Neural cell (in vitro differentiated cells): ENCODE results near the gene CHKB.

ENCODE experiments used
- CTCF ChIP-seq: fragments of 450-650 bp; IDR thresholded peaks from 2 replicates; pipeline ENCODE4 v1.5.1; 2014; ENCODE audit warnings: antibody characterized with exemption, mild to moderate bottlenecking, moderate library complexity; ENCODE audit not compliant: poor library complexity, severe bottlenecking
- EP300 ChIP-seq: fragments of 450-650 bp; conservative IDR thresholded peaks from 2 replicates; pipeline ENCODE4 v1.6.1; 2014; ENCODE audit warnings: antibody characterized with exemption, mild to moderate bottlenecking, moderate library complexity; ENCODE audit not compliant: poor library complexity, severe bottlenecking
- EZH2 ChIP-seq: fragments of 200-600, 300-800 bp; shearing (Covaris generic), sonication (generic); IDR thresholded peaks from 2 replicates; pipeline ENCODE4 v1.6.1; 2014; ENCODE audit warnings: antibody characterized with exemption, low read length, borderline replicate concordance, mild to moderate bottlenecking; ENCODE audit not compliant: insufficient read depth, poor library complexity, severe bottlenecking
- MXI1 ChIP-seq: fragments of 450-650 bp; conservative IDR thresholded peaks from 2 replicates; pipeline ENCODE4 v1.6.1; 2014; ENCODE audit warnings: antibody characterized with exemption, mild to moderate bottlenecking; ENCODE audit not compliant: poor library complexity, severe bottlenecking
- POLR2AphosphoS5 ChIP-seq: IDR thresholded peaks from 2 replicates; pipeline ENCODE4 v1.6.1; 2012
- REST ChIP-seq: IDR thresholded peaks from 2 replicates; pipeline ENCODE4 v1.6.1; 2012; ENCODE audit warnings: borderline replicate concordance
- SMC3 ChIP-seq: fragments of 450-650 bp; conservative IDR thresholded peaks from 2 replicates; pipeline ENCODE4 v1.6.1; 2014; ENCODE audit warnings: antibody characterized with exemption, mild to moderate bottlenecking, moderate library complexity; ENCODE audit not compliant: poor library complexity

- TF ChIP-seq CTCF (no peak), SMC3 (no peak), EZH2 (no peak), POLR2AphosphoS5 (no peak), REST (no peak), EP300 (no peak), MXI1 (no peak)
Measured at GRCh38 chr22:50540381-50540780, 42.3 kb downstream of the CHKB start.
